Measurements from ENCODE around the gene TMED5. TPM values are rescaled to one million over a fixed set of nuclear protein-coding genes. Genes with fewer than 3 reads are reported as not detected.

The TMED5 gene
- total and polyA plus RNA-seq, 2 of the 4 experiments (the other 2 are of a cell fraction), result 20.1 to 38.1 TPM

- Histone ChIP-seq H3K4me3 (ENCODE audit: insufficient read depth, low read depth, low read length) (no peak overlapping the region), H3K23ac (ENCODE audit: low read depth, low read length) (no peak overlapping the region), H3K4me1 (ENCODE audit: control insufficient read depth, insufficient read depth, low read length) (no peaks in the 10 kb centered on the region), H2BK5ac (ENCODE audit: low read depth, low read length, poor library complexity, severe bottlenecking) (no peak overlapping the region), H4K91ac (ENCODE audit: insufficient read depth, low read depth, low read length) (no peak overlapping the region), H2AK5ac (ENCODE audit: low read depth, low read length) (no peak overlapping the region), H2AK9ac (replicated peaks; ENCODE audit: low read depth, low read length, poor library complexity) (no peak overlapping the region), H3K4ac (ENCODE audit: low read depth, low read length) (no peak overlapping the region), H3K9me1 (ENCODE audit: insufficient read depth, low read length) (peaks cover 5% of the 10 kb centered on the region; the same call in 1 of the 2 replicates), H4K5ac (ENCODE audit: low read depth, low read length) (no peak overlapping the region), H2BK15ac (ENCODE audit: low read depth, low read length) (no peak overlapping the region), H3K4me2 (ENCODE audit: low read depth, low read length) (no peak overlapping the region), H3K9me3 (ENCODE audit: control insufficient read depth, insufficient read depth, low read length) (no peaks in the 10 kb centered on the region), H3K27ac (ENCODE audit: insufficient read depth, low read length) (no peak overlapping the region), H4K8ac (ENCODE audit: low read depth in 2 of 2, low read length in 2 of 2) (no peak overlapping the region), H3K36me3 (ENCODE audit: control insufficient read depth, insufficient read depth, low read length) (peaks cover 15% of the 10 kb centered on the region), H2AFZ (replicated peaks; ENCODE audit: low read length, poor library complexity) (no peak overlapping the region), H3K9ac (ENCODE audit: low read depth, low read length) (no peak overlapping the region), H3K79me1 (ENCODE audit: low read depth in 1 of 2, low read length in 2 of 2) (peaks cover 23 to 36% of the 10 kb centered on the region in 2 experiments), H3K56ac (ENCODE audit: extremely low read depth, insufficient read depth, low read length) (no peak overlapping the region), H3K18ac (ENCODE audit: low read depth, low read length) (no peak overlapping the region), H3K27me3 (ENCODE audit: control insufficient read depth, insufficient read depth, low read length) (no peaks in the 10 kb centered on the region), H2BK20ac (ENCODE audit: low read depth, low read length) (no peak overlapping the region), H4K20me1 (ENCODE audit: insufficient read depth, low read length) (peaks cover 9% of the 10 kb centered on the region; the same call in 1 of the 2 replicates), H2BK120ac (ENCODE audit: low read depth, low read length) (no peak overlapping the region), H3K14ac (replicated peaks; ENCODE audit: low read depth, low read length) (no peak overlapping the region)
- dilution Hi-C loops (cut with HindIII; ENCODE audit: low sequenced_read_pairs, unreplicated experiment), result no loop called here
- BruUV-seq (replicated peaks), result no TSS peak
- DNase-seq, result no peak
- POLR2A ChIA-PET (ENCODE audit: unreplicated experiment), result no interaction called here
- intact Hi-C loops (cut with micrococcal nuclease), result no loop called here
- CTCF ChIA-PET, result no interaction called here
- TF ChIP-seq BHLHE40 (IDR thresholded peaks at IDR 0.05; ENCODE audit: low read depth, low read length), result no peak
- no CpG with 5 or more reads among the region's 2 CpGs for WGBS, 2 experiments (ENCODE audit: extremely low coverage in 2 of 2, insufficient read length in 1 of 2)
- ATAC-seq (ENCODE audit: low read depth), result no peak
- in situ Hi-C loops (cut with MboI; ENCODE audit: low sequenced_read_pairs), result no loop called here
These were observed 20.9 kb downstream of the TMED5 start for GRCh38 chr1:93159337-93159736.

Data from IMR-90 (cell line).